ENCODE results near the gene POLR1G. TPM values are rescaled to one million over a fixed set of nuclear protein-coding genes. Genes with fewer than 3 reads are reported as not detected.
"Not testable (repeated sequence)": the region's sequence is repeated elsewhere in the genome, so short reads cannot be mapped to it uniquely, and the experiment has no call there.

The POLR1G gene
- polyA plus RNA-seq, 6 donors from 2014 or later: 0.49 to 8.5 (median 3.0) TPM

GRCh38 chr19:45418802-45419201 is 12.4 kb downstream of the POLR1G start:
- H3K9me3 Mint-ChIP-seq: peaks cover 0 to 1% (median 0%) of the 10 kb centered on the region in 7 donors
- peaks cover 0 to 24% of the 10 kb centered on the region in 2 donors for H3K36me3 Mint-ChIP-seq
- H3K4me3 Mint-ChIP-seq: peak overlapping the region in 7 of 8 donors; percentile 11 to 82 (median 58)
- H3K27ac Mint-ChIP-seq: peak overlapping the region in 5 of 6 donors; percentile 58 to 91 (median 81)
- ATAC-seq (ENCODE audit: low read depth in 2 of 2) (no peak), DNase-seq (no peak)
- H3K27me3 Mint-ChIP-seq: no peaks in the 10 kb centered on the region
- peaks cover 55 to 64% (median 59%) of the 10 kb centered on the region in 3 donors for H3K4me1 Mint-ChIP-seq

GRCh38 chr19:45419396-45419795 is 13.0 kb downstream of the POLR1G start:
- Mint-ChIP-seq H3K4me1 (peaks cover 61 to 66% (median 61%) of the 10 kb centered on the region in 3 donors), H3K27me3 (no peaks in the 10 kb centered on the region), H3K27ac (peak overlapping the region in 5 of 6 donors; percentile 49 to 95 (median 89)), H3K9me3 (peaks cover 0 to 1% (median 0%) of the 10 kb centered on the region in 7 donors), H3K4me3 (peak overlapping the region; percentile 58 to 82 (median 74)), H3K36me3 (peaks cover 0 to 18% of the 10 kb centered on the region in 2 donors)
- DNase-seq: peak; percentile 78
- ATAC-seq (ENCODE audit: low read depth in 2 of 2): peak; percentile 91 to 95

- no peak for DNase-seq
- Mint-ChIP-seq H3K4me3 (peak overlapping the region in 7 of 8 donors; percentile 58 to 81 (median 76)), H3K27ac (peak overlapping the region in 4 of 6 donors; percentile 51 to 91 (median 74)), H3K27me3 (no peaks in the 10 kb centered on the region), H3K4me1 (peaks cover 58 to 65% (median 62%) of the 10 kb centered on the region in 3 donors), H3K36me3 (peaks cover 0 to 15% of the 10 kb centered on the region in 2 donors), H3K9me3 (peaks cover 0 to 1% (median 0%) of the 10 kb centered on the region in 7 donors)
- ATAC-seq (ENCODE audit: low read depth in 2 of 2): no peak
These were observed 13.5 kb downstream of the POLR1G start for GRCh38 chr19:45419895-45420294.

- Mint-ChIP-seq H3K9me3 (peaks cover 0 to 1% (median 0%) of the 10 kb centered on the region in 7 donors), H3K27me3 (no peaks in the 10 kb centered on the region), H3K4me1 (peaks cover 58 to 65% (median 62%) of the 10 kb centered on the region in 3 donors), H3K4me3 (peak overlapping the region in 6 of 8 donors; percentile 32 to 78 (median 62)), H3K36me3 (peaks cover 0 to 15% of the 10 kb centered on the region in 2 donors), H3K27ac (peak overlapping the region in 4 of 6 donors; percentile 26 to 82 (median 46))
- DNase-seq: no peak
- ATAC-seq (ENCODE audit: low read depth in 2 of 2): no peak
These were observed 13.9 kb downstream of the POLR1G start for GRCh38 chr19:45420356-45420755.

GRCh38 chr19:45420871-45421270 is 14.4 kb downstream of the POLR1G start:
- Mint-ChIP-seq H3K4me1 (peaks cover 58 to 65% (median 62%) of the 10 kb centered on the region in 3 donors), H3K27me3 (no peaks in the 10 kb centered on the region), H3K27ac (peak overlapping the region in 3 of 6 donors; percentile 26 to 90 (median 58)), H3K4me3 (peak overlapping the region in 7 of 8 donors; percentile 21 to 78 (median 59)), H3K36me3 (peaks cover 0 to 15% of the 10 kb centered on the region in 2 donors), H3K9me3 (peaks cover 0 to 1% (median 0%) of the 10 kb centered on the region in 7 donors)
- ATAC-seq (ENCODE audit: low read depth in 2 of 2) (no peak), DNase-seq (no peak)

- Mint-ChIP-seq H3K9me3 (peaks cover 0 to 1% (median 0%) of the 10 kb centered on the region in 7 donors), H3K27ac (peak overlapping the region in 3 of 6 donors; percentile 84 to 92 (median 86)), H3K4me1 (peaks cover 58 to 64% (median 64%) of the 10 kb centered on the region in 3 donors), H3K4me3 (peak overlapping the region; percentile 10 to 96 (median 46)), H3K36me3 (peaks cover 0 to 13% of the 10 kb centered on the region in 2 donors), H3K27me3 (peaks cover 0 to 4% (median 1%) of the 10 kb centered on the region in 3 donors)
- no peak for ATAC-seq (ENCODE audit: low read depth in 2 of 2)
- no peak for DNase-seq
These were observed 15.6 kb downstream of the POLR1G start for GRCh38 chr19:45421947-45422498.

GRCh38 chr19:45423033-45423588 is 16.7 kb downstream of the POLR1G start:
- Mint-ChIP-seq H3K27me3 (peaks cover 1 to 13% (median 4%) of the 10 kb centered on the region in 3 donors), H3K4me1 (peaks cover 56 to 69% (median 62%) of the 10 kb centered on the region in 3 donors), H3K27ac (peak overlapping the region; percentile 64 to 99 (median 92)), H3K9me3 (peaks cover 0 to 1% (median 0%) of the 10 kb centered on the region in 7 donors), H3K36me3 (peaks cover 0 to 8% of the 10 kb centered on the region in 2 donors), H3K4me3 (peak overlapping the region; percentile 91 to 100 (median 96))
- ATAC-seq (ENCODE audit: low read depth in 2 of 2) (peak; percentile 56 to 57), DNase-seq (no peak)

- Mint-ChIP-seq H3K9me3 (peaks cover 0 to 1% (median 0%) of the 10 kb centered on the region in 7 donors), H3K4me1 (peaks cover 56 to 68% (median 62%) of the 10 kb centered on the region in 3 donors), H3K36me3 (peaks cover 0 to 8% of the 10 kb centered on the region in 2 donors), H3K27me3 (peaks cover 4 to 19% (median 7%) of the 10 kb centered on the region in 3 donors), H3K27ac (peak within 1 kb of the TSS; percentile 81 to 99 (median 92)), H3K4me3 (peak within 1 kb of the TSS; percentile 91 to 100 (median 96))
- peak; percentile 75 for DNase-seq
- ATAC-seq (ENCODE audit: low read depth in 2 of 2): peak; percentile 44 to 48
These were observed 17.2 kb downstream of the POLR1G start, which contains the start of gene ERCC1 for GRCh38 chr19:45423589-45424190. TSS of gene ERCC1 (minus strand) at chr19:45423917. CDS start at chr19:45423374, 543 bp downstream.

- ATAC-seq (ENCODE audit: low read depth in 2 of 2) (no peak), DNase-seq (no peak)
- peaks cover 0 to 8% of the 10 kb centered on the region in 2 donors for H3K36me3 Mint-ChIP-seq
- peak overlapping the region; percentile 91 to 100 (median 96) for H3K4me3 Mint-ChIP-seq
- peaks cover 48 to 60% (median 54%) of the 10 kb centered on the region in 3 donors for H3K4me1 Mint-ChIP-seq
- peaks cover 4 to 19% (median 8%) of the 10 kb centered on the region in 3 donors for H3K27me3 Mint-ChIP-seq
- H3K9me3 Mint-ChIP-seq: peaks cover 0 to 1% (median 0%) of the 10 kb centered on the region in 7 donors
- peak overlapping the region in 4 of 6 donors; percentile 81 to 96 (median 90) for H3K27ac Mint-ChIP-seq
These were observed 18.0 kb downstream of the POLR1G start for GRCh38 chr19:45424191-45425058.

- peak; percentile 37 to 44 for ATAC-seq (ENCODE audit: low read depth in 2 of 2)
- DNase-seq: no peak
- peak overlapping the region in 2 of 6 donors; percentile 47 to 88 for H3K27ac Mint-ChIP-seq
- H3K9me3 Mint-ChIP-seq: peaks cover 0 to 1% (median 0%) of the 10 kb centered on the region in 7 donors
- peaks cover 15 to 23% (median 19%) of the 10 kb centered on the region in 3 donors for H3K4me1 Mint-ChIP-seq
- H3K4me3 Mint-ChIP-seq: peak overlapping the region; percentile 71 to 90 (median 82)
- no peaks in the 10 kb centered on the region for H3K36me3 Mint-ChIP-seq
- peaks cover 4 to 19% (median 8%) of the 10 kb centered on the region in 3 donors for H3K27me3 Mint-ChIP-seq
These were observed 22.2 kb downstream of the POLR1G start for GRCh38 chr19:45428384-45429231.

- not testable (repeated sequence) for H3K36me3 Mint-ChIP-seq; DNase-seq; H3K9me3 Mint-ChIP-seq; ATAC-seq (ENCODE audit: low read depth in 2 of 2)
- Mint-ChIP-seq H3K4me3 (peak overlapping the region in 1 of 8 donors; percentile 43), H3K4me1 (peaks cover 8 to 14% (median 10%) of the 10 kb centered on the region in 3 donors), H3K27ac (peak overlapping the region in 1 of 6 donors; percentile 47), H3K27me3 (peaks cover 4 to 19% (median 8%) of the 10 kb centered on the region in 3 donors)
These were observed 23.5 kb downstream of the POLR1G start for GRCh38 chr19:45429896-45430295.
